Left ventricle myocardium superior (tissue), 1 donor: Measurements from ENCODE around the gene TGFBR3L. TPM values are rescaled to one million over a fixed set of nuclear protein-coding genes. Genes with fewer than 3 reads are reported as not detected.
"Not testable (repeated sequence)": the region's sequence is repeated elsewhere in the genome, so short reads cannot be mapped to it uniquely, and the experiment has no call there.

Experiments
- ATAC-seq: fragments of 200-7000 bp; cut with Tn5 transposase; one replicate; pipeline ENCODE4 v1.9.1; 2020; ENCODE audit warnings: mild to moderate bottlenecking, moderate library complexity
- DNase-seq: peaks from one replicate; pipeline ENCODE4 v3.0.0-alpha.2; 2020
- intact Hi-C: fragments of 100-400 bp; cut with micrococcal nuclease; formaldehyde crosslinking; loops from one replicate; pipeline ENCODE4 v1.11.0; 2022
- total RNA-seq: library from RNA; stranded (reverse); fragmentation: NEBNext Ultra II Directional; extraction: Animal tissue kit (Norgen Biotek cat#: 25700); gene quantifications from one replicate; pipeline ENCODE4 v1.2.1, GENCODE V29; 2021
- donor health status: DM: no; HTN: yes; CAD: no; lungs with severe emphysema.

Gene TGFBR3L
- total RNA-seq, 1 donor from 2014 or later = 11.4 TPM

DNA sequence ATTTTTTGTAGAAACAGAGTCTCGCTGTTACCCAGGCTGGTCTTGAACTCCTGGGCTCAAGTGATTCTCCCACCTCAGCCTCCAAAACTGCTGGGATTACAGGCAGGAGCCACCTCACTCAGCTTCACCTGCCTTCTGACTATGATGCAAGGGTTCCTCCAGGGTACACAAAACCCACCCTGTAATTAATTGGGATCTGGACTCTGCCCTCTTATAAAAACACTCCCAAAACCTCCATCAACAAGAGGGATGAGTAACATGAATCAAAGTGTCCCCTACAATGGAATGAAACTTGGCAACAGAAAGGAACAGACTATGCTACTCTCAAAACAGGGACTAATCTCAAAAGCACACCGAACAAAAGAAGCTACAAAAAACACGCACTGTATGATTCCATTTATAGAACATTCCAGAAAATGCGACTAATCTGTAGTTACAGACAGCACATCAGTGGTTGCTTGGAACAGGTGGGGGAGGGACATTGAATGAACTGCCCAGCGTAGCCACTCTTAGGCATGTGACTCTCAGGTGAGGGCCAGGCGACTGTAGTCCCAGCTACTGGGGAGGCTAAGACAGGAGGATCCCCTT is 37.3 kb upstream of the TGFBR3L start:
- ATAC-seq (no peak), DNase-seq (no peak)
- intact Hi-C loops = no loop called here

DNA sequence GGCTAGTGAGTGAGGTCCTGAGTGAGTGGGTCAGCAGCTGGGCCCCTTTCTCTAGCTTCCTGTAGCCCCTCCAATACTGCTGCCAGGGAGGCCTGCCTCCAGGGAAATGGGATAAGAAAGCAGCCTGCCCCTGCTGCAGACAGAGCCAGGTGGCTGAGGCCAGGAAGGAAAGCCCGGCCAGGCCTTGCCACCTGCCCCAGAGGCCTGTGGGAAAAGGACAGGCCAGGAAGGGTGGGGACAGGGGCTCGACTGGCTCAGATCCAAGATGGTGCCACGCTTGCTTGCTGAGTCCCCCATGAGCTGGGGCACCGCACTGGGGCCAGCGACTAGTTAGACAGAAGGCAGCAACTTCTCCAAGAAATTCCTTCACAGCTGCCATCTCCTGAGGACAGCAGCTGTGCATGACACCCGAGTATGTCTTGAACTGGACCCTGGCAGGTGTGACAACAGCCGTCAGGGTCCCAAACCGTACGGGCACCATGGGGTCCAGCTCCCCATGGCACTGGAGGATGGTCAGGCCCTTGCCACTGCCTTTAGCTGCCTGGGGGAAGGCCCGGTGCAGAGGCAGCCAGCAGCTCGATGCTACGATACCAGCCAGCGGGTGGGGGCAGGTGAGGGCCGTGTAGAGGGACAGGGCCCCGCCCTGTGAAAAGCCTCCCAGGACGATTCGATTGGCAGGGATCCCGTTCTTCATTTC is 35.4 kb upstream of the TGFBR3L start:
- DNase-seq (no peak), ATAC-seq (no peak)
- intact Hi-C loops = no loop called here

DNA sequence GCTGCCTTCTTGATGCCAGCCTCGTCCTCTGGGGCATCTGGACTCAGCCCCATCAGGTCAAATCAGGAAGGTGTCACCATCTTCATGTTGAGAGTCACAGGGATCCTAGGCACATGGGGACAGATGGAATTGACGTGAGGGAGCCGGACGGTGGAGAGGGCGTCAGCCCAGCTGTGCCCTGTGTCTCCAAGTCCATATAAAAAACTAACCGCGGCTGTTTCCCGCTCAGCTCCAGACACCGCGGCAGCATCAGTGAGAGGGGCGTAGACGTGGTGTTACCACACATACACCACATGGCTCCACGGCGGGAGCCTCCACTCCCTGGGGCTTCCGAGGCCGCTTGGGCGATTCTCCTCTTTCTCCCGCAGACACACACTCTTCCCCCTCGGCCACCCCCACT is 34.8 kb upstream of the TGFBR3L start:
- no peak for DNase-seq
- no peak for ATAC-seq
- intact Hi-C loops = no loop called here

DNA sequence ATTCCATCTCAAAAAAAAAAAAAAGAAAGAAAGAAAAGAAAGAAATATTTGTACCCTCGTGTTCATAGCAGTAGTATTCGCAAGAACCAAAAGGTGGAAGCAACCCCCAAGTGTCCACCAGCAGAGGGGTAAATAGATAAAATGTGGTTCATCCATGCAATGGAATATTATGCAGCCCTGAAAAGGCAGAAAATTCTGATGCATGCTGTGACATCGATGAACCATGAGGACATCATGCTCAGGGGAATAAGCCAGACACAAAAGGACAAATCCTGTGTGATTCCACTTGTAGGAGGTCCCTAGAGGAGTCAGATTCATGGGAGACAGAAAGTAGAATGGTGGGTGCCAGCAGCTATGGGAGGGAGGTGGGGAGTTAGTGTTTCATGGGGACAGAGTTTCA is 32.7 kb upstream of the TGFBR3L start:
- DNase-seq (no peak), ATAC-seq (no peak)
- intact Hi-C loops = no loop called here

DNA sequence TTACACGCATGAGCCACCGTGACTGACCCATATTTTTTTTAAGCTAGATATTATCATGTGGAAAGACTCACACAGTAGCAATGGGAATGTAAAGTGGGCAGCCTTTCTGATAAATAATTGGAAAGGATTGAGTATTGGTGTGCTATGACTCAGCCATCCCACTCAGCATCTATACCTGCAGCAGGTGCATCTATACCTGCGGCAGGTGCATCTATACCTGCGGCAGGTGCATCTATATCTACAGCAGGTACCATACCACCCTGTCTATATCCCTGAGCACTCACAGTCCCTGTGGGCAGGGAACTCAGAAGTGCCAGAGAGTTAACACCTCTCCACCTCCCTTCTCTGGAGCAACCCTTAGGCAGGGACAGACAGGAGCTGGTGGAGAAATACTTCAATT is 31.5 kb upstream of the TGFBR3L start:
- intact Hi-C loops = no loop called here
- DNase-seq (no peak), ATAC-seq (no peak)

DNA sequence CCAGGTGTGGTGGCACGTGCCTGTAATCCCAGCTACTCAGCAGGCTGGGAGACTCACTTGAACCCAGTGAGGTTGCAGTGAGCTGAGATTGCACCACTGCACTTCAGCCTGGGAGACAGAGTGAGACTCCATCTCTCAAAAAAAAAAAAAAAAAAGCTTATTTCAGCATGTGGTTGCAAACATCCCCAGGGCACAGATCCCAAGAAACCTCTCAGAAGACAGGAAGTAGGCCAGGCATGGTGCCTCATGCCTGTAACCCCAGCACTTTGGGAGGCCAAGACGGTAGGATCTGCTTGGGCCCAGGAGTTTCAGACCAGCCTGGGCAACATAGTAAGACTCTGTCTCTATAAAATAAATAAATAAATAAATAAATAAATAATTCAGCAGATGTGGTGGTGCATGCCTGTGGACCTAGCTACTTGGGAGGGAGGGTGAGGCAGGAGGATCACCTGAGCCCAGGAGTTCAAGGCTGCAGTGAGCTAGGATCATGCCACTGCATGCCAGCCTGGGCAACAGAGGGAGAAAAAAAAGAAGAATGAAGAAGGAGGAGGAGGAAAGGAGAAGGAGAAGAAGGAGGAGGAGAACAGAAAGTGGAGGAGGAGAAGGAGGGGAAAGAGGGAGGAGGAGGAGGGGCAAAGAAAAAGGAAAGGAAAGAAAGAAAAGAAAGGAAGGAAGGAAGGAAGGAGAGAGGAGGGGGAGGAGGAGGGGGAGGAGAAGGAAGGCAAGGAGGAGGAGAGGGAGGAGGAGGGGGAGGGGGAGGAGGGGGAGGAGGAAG is 30.6 kb upstream of the TGFBR3L start:
- DNase-seq (no peak), ATAC-seq (no peak)
- intact Hi-C loops = no loop called here

DNA sequence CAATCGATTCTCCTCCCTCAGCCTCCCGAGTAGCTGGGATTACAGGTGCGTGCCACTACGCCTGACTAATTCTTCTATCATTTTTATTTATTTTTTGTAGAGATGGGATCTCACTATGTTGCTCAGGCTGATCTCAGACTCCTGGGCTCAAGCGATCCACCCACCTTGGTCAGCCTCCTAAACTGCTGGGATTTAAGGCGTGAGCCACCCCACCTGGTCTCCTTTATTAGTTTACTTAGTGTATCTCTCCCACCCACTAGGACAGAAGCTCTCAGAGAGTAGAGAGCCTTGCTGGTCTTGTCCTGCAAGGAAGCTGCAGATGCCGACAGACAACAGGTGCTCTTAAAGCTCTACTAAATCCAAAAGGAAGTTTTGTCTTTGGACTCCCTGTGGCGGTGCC is 28.8 kb upstream of the TGFBR3L start:
- ATAC-seq = no peak
- no peak for DNase-seq
- intact Hi-C loops = no loop called here

DNA sequence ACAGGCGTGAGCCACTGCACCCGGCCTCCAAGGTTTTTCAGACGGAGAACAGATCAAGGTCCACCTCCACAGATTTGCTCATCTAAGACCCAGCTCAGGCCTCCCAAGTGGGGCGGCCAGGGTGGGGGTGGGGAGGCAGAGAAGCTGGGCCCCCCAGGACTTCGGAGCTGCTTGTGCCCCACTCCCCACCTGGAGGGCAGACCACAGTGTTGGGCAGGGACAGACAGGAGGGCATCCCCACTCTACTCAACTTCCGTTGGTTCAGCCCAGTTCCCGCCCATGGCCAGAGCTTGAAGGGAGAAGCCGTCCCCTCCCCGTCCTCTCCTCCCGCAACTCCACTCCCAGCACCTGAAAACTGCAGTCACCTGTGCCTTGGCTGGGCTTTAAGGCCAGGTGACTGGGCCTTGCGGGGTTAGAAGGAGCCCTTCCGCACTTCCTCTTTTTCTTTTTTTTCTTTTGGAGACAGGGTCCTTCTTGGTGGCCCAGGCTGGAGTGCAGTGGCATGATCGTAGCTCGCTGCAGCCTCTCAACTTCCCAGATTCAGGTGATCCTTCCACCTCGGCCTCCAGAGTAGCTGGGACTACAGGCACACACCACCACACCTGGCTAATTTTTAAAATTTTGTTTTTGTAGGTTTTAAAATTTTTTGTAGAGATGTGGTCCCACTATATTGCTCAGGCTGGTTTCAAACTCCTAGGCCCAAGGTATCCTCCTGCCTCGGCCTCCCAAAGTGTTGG is 27.1 kb upstream of the TGFBR3L start:
- intact Hi-C loops = no loop called here
- no peak for DNase-seq
- ATAC-seq = no peak

DNA sequence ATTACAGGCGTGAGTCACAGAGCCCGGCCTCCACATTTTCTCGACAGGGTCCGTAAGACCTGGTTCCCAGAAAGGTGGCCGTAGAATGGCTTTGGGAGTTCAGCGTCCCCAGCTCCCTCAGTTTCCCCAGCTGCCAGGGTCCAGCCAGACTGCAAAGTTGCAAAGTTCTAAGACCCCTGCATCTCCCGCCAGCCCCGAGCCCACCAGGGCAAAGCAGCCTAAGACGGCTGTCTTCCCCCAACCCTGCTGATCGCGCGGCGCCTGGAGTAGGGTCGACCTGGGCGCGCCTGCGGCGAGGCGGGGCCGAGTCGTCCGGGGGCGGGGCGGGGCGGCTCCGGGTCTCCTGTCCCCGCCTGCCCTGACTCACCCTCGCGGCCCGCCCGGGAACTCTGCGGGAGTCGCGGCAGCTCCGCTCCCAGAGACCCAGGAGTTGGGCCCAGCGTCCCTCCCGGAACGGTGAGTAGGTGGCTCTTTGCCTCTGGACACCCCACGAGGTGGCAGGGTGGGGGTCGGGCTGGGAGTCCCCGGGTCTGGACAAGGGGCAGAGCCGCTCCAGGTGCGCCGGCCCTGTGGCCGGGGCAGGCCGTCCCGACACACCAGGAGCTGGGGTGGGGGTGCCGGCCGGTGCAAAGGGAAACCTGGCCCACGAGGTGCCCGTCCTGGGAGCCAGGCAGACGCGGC is 26.3 kb upstream of the TGFBR3L start, which contains the start of gene LRRC8E:
Gene LRRC8E (plus strand): TSS at position 366 of the 681 bp plus-strand sequence. CDS start 7,094 bp downstream, outside the sequence.
- ATAC-seq (peak; percentile 94), DNase-seq (peak; percentile 65)
- intact Hi-C loops = no loop called here

DNA sequence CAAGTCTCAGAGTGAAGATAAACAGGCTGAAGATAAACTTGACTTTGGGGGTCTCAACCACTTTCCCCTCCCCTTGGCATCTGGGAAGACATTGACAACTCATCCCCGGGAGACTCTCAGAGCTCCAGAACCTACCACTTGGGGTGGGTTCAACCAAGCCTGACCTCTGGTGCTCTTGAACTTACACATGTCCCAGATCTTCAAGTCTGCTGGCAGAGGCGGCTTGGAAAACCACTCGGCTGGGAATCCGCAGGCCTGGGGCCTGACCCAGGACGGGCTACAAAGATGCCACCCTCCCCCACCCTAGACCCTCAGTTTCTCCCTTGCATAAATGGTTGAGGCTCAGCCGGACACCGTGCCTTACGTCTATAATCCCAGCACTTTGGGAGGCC is 25.8 kb upstream of the TGFBR3L start:
- DNase-seq (no peak), ATAC-seq (no peak)
- intact Hi-C loops = no loop called here

DNA sequence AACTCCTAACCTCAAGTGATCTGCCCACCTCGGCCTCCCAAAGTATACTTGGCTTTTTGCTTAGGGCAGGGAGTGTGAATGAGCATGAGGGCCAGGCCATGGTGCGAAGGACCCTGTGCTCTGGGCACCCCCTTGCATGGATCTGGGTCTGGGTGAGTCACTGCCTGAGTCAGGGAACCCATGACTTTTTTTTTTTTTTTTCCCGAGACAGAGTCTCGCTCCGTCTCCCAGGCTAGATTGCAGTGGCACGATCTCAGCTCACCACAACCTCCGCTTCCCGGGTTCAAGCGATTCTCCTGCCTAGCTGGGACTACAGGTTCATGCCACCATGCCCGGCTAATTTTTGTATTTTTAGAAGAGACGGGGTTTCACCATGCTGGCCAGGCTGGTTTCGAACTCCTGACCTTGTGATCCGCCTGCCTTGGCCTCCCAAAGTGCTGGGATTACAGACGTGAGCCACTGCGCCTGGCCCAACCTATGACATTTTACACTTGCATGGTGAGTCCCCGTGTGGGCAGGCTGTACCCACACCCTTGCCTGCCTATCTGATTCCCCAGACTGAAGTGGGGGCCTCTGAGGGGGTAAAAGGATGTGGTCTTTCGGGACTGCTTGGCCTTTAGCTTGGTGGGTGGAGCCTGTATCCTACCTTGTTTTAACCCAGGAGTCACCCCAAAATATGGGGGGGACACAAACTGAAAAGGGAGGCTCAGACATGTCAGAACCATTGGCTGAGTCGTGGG is 21.1 kb upstream of the TGFBR3L start:
- ATAC-seq, DNase-seq, intact Hi-C loops: not testable (repeated sequence)

DNA sequence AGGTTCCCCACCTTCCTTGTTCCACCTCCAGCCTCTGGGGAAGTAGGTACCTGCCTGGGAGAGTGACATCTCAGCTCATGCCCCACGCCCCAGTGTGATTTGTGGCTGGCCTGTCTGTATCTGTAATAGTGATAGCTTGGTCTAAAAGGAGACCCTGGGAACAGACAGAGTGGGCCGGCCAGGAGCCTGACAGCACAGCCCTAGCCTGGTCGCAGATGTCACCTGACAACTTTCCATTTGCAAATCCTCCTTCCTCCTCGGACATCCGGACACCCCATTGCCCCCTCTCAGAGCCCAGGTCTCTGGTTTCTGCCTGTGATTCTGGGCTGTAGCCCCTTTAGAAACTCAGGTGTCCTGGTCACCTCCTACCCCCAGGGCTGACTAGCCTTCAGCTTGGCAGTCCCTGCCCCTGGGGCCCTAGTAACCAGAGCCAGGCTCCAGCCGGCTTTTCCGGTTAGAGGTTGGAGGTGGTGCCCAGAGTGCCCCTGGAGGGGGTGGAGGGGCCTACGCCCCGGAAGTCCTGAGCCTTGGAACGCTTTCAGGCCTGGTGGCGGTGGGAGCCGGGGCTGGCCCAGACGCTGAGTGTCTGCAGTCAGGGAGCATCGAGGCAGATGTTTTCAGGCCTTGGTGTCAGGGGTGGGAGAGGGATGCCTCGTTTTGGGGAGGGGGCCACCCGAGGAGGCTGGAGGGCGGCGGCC is 19.9 kb upstream of the TGFBR3L start:
- no peak for DNase-seq
- no peak for ATAC-seq
- intact Hi-C loops = no loop called here

DNA sequence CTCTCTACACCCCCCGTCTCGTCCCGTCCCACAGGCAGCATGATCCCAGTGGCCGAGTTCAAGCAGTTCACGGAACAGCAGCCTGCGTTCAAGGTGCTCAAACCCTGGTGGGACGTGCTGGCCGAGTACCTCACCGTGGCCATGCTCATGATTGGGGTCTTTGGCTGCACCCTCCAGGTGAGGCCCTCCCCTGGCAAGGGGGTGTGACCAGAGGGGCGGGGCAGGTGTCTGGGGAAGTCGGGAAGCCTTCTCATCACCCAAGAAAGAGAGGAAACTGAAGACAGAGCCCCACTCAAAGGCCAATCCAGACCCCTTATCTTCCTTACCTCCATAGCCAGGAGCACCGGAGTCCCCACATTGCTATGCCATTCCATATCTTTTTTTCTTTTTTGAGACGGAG is 19.1 kb upstream of the TGFBR3L start:
- ATAC-seq (no peak), DNase-seq (no peak)
- intact Hi-C loops = no loop called here

DNA sequence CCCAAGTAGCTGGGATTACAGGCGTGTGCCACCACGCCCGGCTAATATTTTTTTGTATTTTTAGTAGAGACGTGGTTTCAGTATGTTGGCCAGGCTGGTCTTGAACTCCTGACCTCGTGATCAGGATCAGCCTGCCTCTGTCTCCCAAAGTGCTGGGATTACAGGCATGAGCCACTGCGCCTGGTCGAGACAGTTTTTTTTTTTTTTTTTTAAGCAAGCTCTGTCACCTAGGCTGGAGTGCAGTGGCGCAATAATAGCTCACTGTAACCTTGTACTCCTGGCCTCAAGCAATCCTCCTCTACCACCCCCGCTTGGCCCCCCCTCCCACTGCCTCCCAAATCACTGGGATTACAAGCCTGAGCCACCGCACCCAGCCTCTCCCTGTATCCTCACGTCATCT is 17.3 kb upstream of the TGFBR3L start:
- no peak for DNase-seq
- no peak for ATAC-seq
- intact Hi-C loops = no loop called here

DNA sequence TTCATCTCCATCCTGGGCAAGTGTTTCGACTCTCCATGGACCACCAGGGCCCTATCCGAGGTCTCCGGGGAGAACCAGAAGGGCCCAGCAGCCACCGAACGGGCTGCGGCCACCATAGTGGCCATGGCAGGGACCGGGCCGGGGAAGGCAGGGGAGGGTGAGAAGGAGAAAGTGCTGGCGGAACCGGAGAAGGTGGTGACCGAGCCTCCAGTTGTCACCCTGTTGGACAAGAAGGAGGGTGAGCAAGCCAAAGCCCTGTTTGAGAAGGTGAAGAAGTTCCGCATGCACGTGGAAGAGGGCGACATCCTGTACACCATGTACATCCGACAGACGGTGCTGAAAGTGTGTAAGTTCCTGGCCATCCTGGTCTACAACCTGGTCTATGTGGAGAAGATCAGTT is 15.7 kb upstream of the TGFBR3L start:
- DNase-seq = no peak
- intact Hi-C loops = no loop called here

DNA sequence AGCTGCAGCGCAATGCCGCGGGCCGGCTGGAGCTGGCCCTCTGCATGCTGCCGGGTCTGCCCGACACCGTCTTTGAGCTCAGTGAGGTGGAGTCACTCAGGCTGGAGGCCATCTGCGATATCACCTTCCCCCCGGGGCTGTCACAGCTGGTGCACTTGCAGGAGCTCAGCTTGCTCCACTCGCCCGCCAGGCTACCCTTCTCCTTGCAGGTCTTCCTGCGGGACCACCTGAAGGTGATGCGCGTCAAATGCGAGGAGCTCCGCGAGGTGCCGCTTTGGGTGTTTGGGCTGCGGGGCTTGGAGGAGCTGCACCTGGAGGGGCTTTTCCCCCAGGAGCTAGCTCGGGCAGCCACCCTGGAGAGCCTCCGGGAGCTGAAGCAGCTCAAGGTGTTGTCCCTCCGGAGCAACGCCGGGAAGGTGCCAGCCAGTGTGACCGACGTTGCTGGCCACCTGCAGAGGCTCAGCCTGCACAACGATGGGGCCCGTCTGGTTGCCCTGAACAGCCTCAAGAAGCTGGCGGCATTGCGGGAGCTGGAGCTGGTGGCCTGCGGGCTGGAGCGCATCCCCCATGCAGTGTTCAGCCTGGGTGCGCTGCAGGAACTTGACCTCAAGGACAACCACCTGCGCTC is 14.8 kb upstream of the TGFBR3L start:
- intact Hi-C loops = no loop called here
- DNase-seq (no peak), ATAC-seq (no peak)

More for the DNA sequence above, 15.7 kb upstream of the TGFBR3L start:
- no peak for ATAC-seq

DNA sequence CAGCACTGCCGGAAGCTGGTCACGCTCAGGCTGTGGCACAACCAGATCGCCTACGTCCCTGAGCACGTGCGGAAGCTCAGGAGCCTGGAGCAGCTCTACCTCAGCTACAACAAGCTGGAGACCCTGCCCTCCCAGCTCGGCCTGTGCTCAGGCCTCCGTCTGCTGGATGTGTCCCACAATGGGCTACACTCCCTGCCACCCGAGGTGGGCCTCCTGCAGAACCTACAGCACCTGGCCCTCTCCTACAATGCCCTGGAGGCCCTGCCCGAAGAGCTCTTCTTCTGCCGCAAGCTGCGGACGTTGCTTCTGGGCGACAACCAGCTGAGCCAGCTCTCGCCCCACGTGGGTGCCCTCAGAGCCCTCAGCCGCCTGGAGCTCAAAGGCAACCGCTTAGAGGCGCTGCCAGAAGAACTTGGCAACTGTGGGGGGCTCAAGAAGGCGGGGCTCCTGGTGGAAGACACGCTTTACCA is 14.2 kb upstream of the TGFBR3L start:
- no peak for DNase-seq
- ATAC-seq = no peak
- intact Hi-C loops = no loop called here
